HG02938 (cell line): ENCODE results near the gene CDC14C.
"Not testable (repeated sequence)": the region's sequence is repeated elsewhere in the genome, so short reads cannot be mapped to it uniquely, and the experiment has no call there.

ENCODE experiments used
- ATAC-seq: cut with Tn5 transposase; IDR thresholded peaks from one replicate; pipeline ENCODE4 v1.9.1; 2021; ENCODE audit warnings: mild to moderate bottlenecking, moderate library complexity; ENCODE audit not compliant: unreplicated experiment

CDC14C gene

GRCh38 chr7:48924433-48924832 lies at the start of gene CDC14C:
Gene CDC14C, plus strand, starts transcription at chr7:48924547. Its CDS starts 126 bp downstream, at chr7:48924673.
- ATAC-seq = no peak

- no peak for ATAC-seq
These were observed 49.1 kb upstream of the CDC14C start for GRCh38 chr7:48875045-48875916.

GRCh38 chr7:48876087-48876486 lies 48.3 kb upstream of the CDC14C start:
- peak; percentile 49 for ATAC-seq

GRCh38 chr7:48880851-48881250 lies 43.5 kb upstream of the CDC14C start:
- ATAC-seq = no peak

- no peak for ATAC-seq
These were observed 36.8 kb upstream of the CDC14C start for GRCh38 chr7:48887500-48887899.

- no peak for ATAC-seq
These were observed 29.8 kb upstream of the CDC14C start for GRCh38 chr7:48894574-48894973.

GRCh38 chr7:48899932-48900331 lies 24.4 kb upstream of the CDC14C start:
- ATAC-seq = no peak

GRCh38 chr7:48901966-48902365 lies 22.4 kb upstream of the CDC14C start:
- no peak for ATAC-seq

GRCh38 chr7:48904975-48905374 lies 19.4 kb upstream of the CDC14C start:
- no peak for ATAC-seq

- ATAC-seq = not testable (repeated sequence)
These were observed 18.7 kb upstream of the CDC14C start for GRCh38 chr7:48905686-48906085.

- ATAC-seq = not testable (repeated sequence)
These were observed 14.5 kb upstream of the CDC14C start for GRCh38 chr7:48909887-48910286.

GRCh38 chr7:48931481-48931880 lies 7.1 kb downstream of the CDC14C start:
- no peak for ATAC-seq

- no peak for ATAC-seq
These were observed 8.0 kb downstream of the CDC14C start for GRCh38 chr7:48932126-48932910.

GRCh38 chr7:48933549-48934085 lies 9.3 kb downstream of the CDC14C start:
- ATAC-seq = no peak

- ATAC-seq = no peak
These were observed 14.4 kb downstream of the CDC14C start for GRCh38 chr7:48938539-48939295.

GRCh38 chr7:48943279-48943990 lies 19.1 kb downstream of the CDC14C start:
- ATAC-seq = no peak

GRCh38 chr7:48955916-48956315 lies 31.6 kb downstream of the CDC14C start:
- ATAC-seq = no peak

GRCh38 chr7:48959676-48960075 lies 35.3 kb downstream of the CDC14C start:
- ATAC-seq = no peak

GRCh38 chr7:48962821-48963505 lies 38.6 kb downstream of the CDC14C start:
- no peak for ATAC-seq

- no peak for ATAC-seq
These were observed 39.7 kb downstream of the CDC14C start for GRCh38 chr7:48964074-48964473.
